ENCODE results near the gene CHCHD3.

GRCh38 chr7:132991615-132992587, 90.0 kb downstream of the CHCHD3 start:
- no peak for TF ChIP-seq CTCF (IDR thresholded peaks at IDR 0.05)
- no peak for TF ChIP-seq EZH2 (IDR thresholded peaks at IDR 0.05)
